ENCODE data around the gene NEGR1. TPM values are rescaled to one million over a fixed set of nuclear protein-coding genes. Genes with fewer than 3 reads are reported as not detected.

The NEGR1 gene
- total and polyA plus RNA-seq, 2 experiments from 2014 or later: 1.0 to 2.8 TPM

DNA sequence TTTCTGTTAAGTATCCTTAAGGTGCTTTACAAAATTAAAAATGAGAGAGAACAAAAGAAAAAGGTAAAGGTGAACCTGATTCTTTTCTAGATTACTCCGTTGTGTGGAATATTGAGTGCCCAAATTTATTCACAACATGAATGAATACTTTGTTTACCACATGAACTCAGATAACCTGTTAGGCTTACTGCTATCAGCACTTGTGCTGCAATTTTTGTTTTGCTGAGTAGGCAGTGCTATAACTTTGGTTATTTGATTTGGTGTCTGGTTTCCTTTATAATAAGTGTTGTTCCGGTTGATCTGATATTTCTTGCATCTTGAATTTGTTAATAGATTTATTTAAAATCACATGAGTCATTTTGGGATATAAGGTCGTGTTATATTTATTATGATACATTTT is 195.9 kb downstream of the NEGR1 start:
- no peaks in the 10 kb centered on the region for H3K27me3 ChIP-seq
- 86% methylated on average over 3 of the region's 3 CpGs for WGBS (ENCODE audit: low lambda C conversion rate, missing lambda C conversion rate)
- no peak for TF ChIP-seq EZH2 (IDR thresholded peaks at IDR 0.05; ENCODE audit: borderline replicate concordance)
- TF ChIP-seq CTCF (IDR thresholded peaks at IDR 0.05; ENCODE audit: poor library complexity): no peak
- TF ChIP-seq EZH2phosphoT487 (IDR thresholded peaks at IDR 0.05; ENCODE audit: low read depth, severe bottlenecking, unreplicated experiment): no peak

GRCh38 chr1:72075425-72075824 is 206.9 kb downstream of the NEGR1 start:
- no peak for DNase-seq (ENCODE audit: low spot score)
- H3K9me2 ChIP-seq (replicated peaks; ENCODE audit: insufficient read depth): no peaks in the 10 kb centered on the region

More for the DNA sequence above, 195.9 kb downstream of the NEGR1 start:
- no peaks in the 10 kb centered on the region for H3K4me1 ChIP-seq (ENCODE audit: insufficient read depth)
- no peak overlapping the region for H2AFZ ChIP-seq
- no peaks in the 10 kb centered on the region for H3K79me2 ChIP-seq
- no peak overlapping the region for H3K4me3 ChIP-seq
- H3K9me3 ChIP-seq (ENCODE audit: low read depth): no peaks in the 10 kb centered on the region
- no peaks in the 10 kb centered on the region for H3K9me2 ChIP-seq (replicated peaks; ENCODE audit: insufficient read depth)
- H3K4me2 ChIP-seq: no peak overlapping the region
- H4K20me1 ChIP-seq (ENCODE audit: insufficient read depth, poor library complexity, severe bottlenecking): no peaks in the 10 kb centered on the region
- no peaks in the 10 kb centered on the region for H3K36me3 ChIP-seq (replicated peaks; ENCODE audit: insufficient read depth, low read depth)
- H3K27ac ChIP-seq: no peak overlapping the region
- DNase-seq (ENCODE audit: low spot score): no peak

DNA sequence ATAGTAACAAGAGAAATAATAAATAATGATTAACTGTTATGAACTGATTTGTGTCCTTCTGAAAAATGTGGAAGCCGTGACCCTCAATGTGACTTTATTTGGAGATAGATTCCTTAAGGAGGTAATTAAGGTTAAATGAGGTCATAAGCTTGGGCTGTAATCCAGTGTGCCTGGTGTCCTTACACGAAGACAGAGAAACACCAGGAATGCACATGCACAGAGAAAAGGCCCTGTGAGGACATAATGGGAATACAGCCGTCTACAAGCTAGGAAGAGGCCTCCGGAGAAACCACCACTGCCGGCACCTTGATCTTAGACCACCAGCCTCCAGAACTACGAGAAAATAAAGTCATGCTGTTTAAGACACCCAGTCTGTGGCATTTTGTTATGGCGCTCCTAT is 215.9 kb downstream of the NEGR1 start:
- no peak overlapping the region for H3K27ac ChIP-seq
- H3K4me2 ChIP-seq: no peak overlapping the region
- H3K9me2 ChIP-seq (replicated peaks; ENCODE audit: insufficient read depth): no peaks in the 10 kb centered on the region
- H3K9me3 ChIP-seq (ENCODE audit: low read depth): no peaks in the 10 kb centered on the region
- H4K20me1 ChIP-seq (ENCODE audit: insufficient read depth, poor library complexity, severe bottlenecking): no peaks in the 10 kb centered on the region
- no peak overlapping the region for H3K4me3 ChIP-seq
- DNase-seq (ENCODE audit: low spot score): no peak
- H3K27me3 ChIP-seq: no peaks in the 10 kb centered on the region
- H2AFZ ChIP-seq: no peak overlapping the region
- no peaks in the 10 kb centered on the region for H3K79me2 ChIP-seq
- H3K36me3 ChIP-seq (replicated peaks; ENCODE audit: insufficient read depth, low read depth): no peaks in the 10 kb centered on the region
- TF ChIP-seq EZH2 (IDR thresholded peaks at IDR 0.05; ENCODE audit: borderline replicate concordance): no peak
- no peak for TF ChIP-seq CTCF (IDR thresholded peaks at IDR 0.05; ENCODE audit: poor library complexity)
- no peak for TF ChIP-seq EZH2phosphoT487 (IDR thresholded peaks at IDR 0.05; ENCODE audit: low read depth, severe bottlenecking, unreplicated experiment)
- 79% methylated on average over 7 of the region's 7 CpGs for WGBS (ENCODE audit: low lambda C conversion rate, missing lambda C conversion rate)
- no peaks in the 10 kb centered on the region for H3K4me1 ChIP-seq (ENCODE audit: insufficient read depth)

More at GRCh38 chr1:72075425-72075824, 206.9 kb downstream of the NEGR1 start:
- H2AFZ ChIP-seq: no peak overlapping the region
- TF ChIP-seq CTCF (IDR thresholded peaks at IDR 0.05; ENCODE audit: poor library complexity) (no peak), EZH2phosphoT487 (IDR thresholded peaks at IDR 0.05; ENCODE audit: low read depth, severe bottlenecking, unreplicated experiment) (no peak), EZH2 (IDR thresholded peaks at IDR 0.05; ENCODE audit: borderline replicate concordance) (no peak)
- H3K9me3 ChIP-seq (ENCODE audit: low read depth): no peaks in the 10 kb centered on the region
- H4K20me1 ChIP-seq (ENCODE audit: insufficient read depth, poor library complexity, severe bottlenecking): no peaks in the 10 kb centered on the region
- no peaks in the 10 kb centered on the region for H3K27me3 ChIP-seq
- H3K4me1 ChIP-seq (ENCODE audit: insufficient read depth): no peaks in the 10 kb centered on the region
- H3K79me2 ChIP-seq: no peaks in the 10 kb centered on the region
- no peak overlapping the region for H3K4me3 ChIP-seq
- H3K27ac ChIP-seq: no peak overlapping the region
- H3K4me2 ChIP-seq: no peak overlapping the region
- H3K36me3 ChIP-seq (replicated peaks; ENCODE audit: insufficient read depth, low read depth): no peaks in the 10 kb centered on the region

Data from hepatocyte (in vitro differentiated cells).